Natural killer cell (primary cell): Measurements from ENCODE around the gene ARHGEF39. TPM values are rescaled to one million over a fixed set of nuclear protein-coding genes. Genes with fewer than 3 reads are reported as not detected.
A peak's percentile ranks its signal among the peaks of the same experiment; 100 is the strongest.

ENCODE experiments used
- ATAC-seq, 3 donors: fragments of 150-1000 bp in 2 of 3; fragments of 200-7000 bp in 1 of 3; cut with Tn5 transposase; 1 replicate in 1 of 3; 2 replicates in 2 of 3; pipeline ENCODE4 v1.10.0; 2021; ENCODE audit warnings: mild to moderate bottlenecking in 2 of 3, moderate library complexity in 2 of 3
- DNase-seq, 2 donors: peaks; one replicate each; pipeline versions ENCODE4 v3.0.0 to v3.0.0-alpha.2; 2013 to 2021; ENCODE audit warnings: mixed read lengths in 1 of 2
- H3K27ac ChIP-seq: one replicate; pipeline ENCODE4 v1.5.1; 2013; ENCODE audit warnings: mild to moderate bottlenecking, low read length
- H3K27me3 ChIP-seq: one replicate; pipeline ENCODE4 v1.6.1; 2013; ENCODE audit warnings: low read length; ENCODE audit not compliant: control insufficient read depth, insufficient read depth
- H3K36me3 ChIP-seq: one replicate; pipeline ENCODE4 v1.6.1; 2013; ENCODE audit warnings: low read length; ENCODE audit not compliant: control insufficient read depth, insufficient read depth
- H3K4me1 ChIP-seq: one replicate; pipeline ENCODE4 v1.6.1; 2013; ENCODE audit warnings: low read length; ENCODE audit not compliant: control insufficient read depth, insufficient read depth
- H3K4me3 ChIP-seq: one replicate; pipeline ENCODE4 v1.5.1; 2013; ENCODE audit warnings: low read length
- H3K9me3 ChIP-seq: one replicate; pipeline ENCODE4 v1.6.1; 2013; ENCODE audit warnings: low read length; ENCODE audit not compliant: control insufficient read depth, insufficient read depth
- H3K27ac Mint-ChIP-seq, 2 donors: one replicate each; pipeline ENCODE4 v1.8.0; 2022; ENCODE audit warnings: mild to moderate bottlenecking in 2 of 2, mixed read lengths in 2 of 2, moderate library complexity in 1 of 2
- H3K27me3 Mint-ChIP-seq, 2 donors: one replicate each; pipeline ENCODE4 v1.8.0; 2022; ENCODE audit warnings: low read depth in 2 of 2, mixed read lengths in 2 of 2
- H3K36me3 Mint-ChIP-seq: one replicate; pipeline ENCODE4 v1.8.0; 2022; ENCODE audit warnings: mixed read lengths
- H3K4me1 Mint-ChIP-seq, 2 donors: one replicate each; pipeline ENCODE4 v1.8.0; 2022; ENCODE audit warnings: mixed read lengths in 2 of 2
- H3K4me3 Mint-ChIP-seq: one replicate; pipeline ENCODE4 v1.8.0; 2022; ENCODE audit warnings: mild to moderate bottlenecking, moderate library complexity, mixed read lengths
- H3K9me3 Mint-ChIP-seq, 2 donors: one replicate each; pipeline ENCODE4 v1.8.0; 2022; ENCODE audit warnings: mixed read lengths in 2 of 2
- WGBS: methylation state at CpG from one replicate; pipeline ENCODE4 v1.1.7; 2013; ENCODE audit warnings: missing lambda C conversion rate; ENCODE audit not compliant: insufficient coverage; 5-methylcytosine and 5-hydroxymethylcytosine counted together
- intact Hi-C: fragments of 100-400 bp; cut with micrococcal nuclease; formaldehyde crosslinking; loops from one replicate; pipeline ENCODE4 v1.14.2; 2022
- total RNA-seq, 4 donors: library from RNA; stranded (reverse); fragments of 120-200 nt in 1 of 4; gene quantifications; one replicate each; pipeline versions ENCODE4 v1.2.3 to v1.2.4, GENCODE V29; 2013 to 2022
- TF ChIP-seq, protein P1 (sequence below): fragments of 200-600 bp; IDR thresholded peaks from one replicate; pipeline ENCODE4 v1.8.0; 2022; ENCODE audit warnings: antibody characterized with exemption

Gene ARHGEF39
- total RNA-seq, 3 donors from 2014 or later (not counting 1 experiment from before 2014, with no cell fraction given): 1.3 to 3.2 (median 1.5) TPM

DNA sequence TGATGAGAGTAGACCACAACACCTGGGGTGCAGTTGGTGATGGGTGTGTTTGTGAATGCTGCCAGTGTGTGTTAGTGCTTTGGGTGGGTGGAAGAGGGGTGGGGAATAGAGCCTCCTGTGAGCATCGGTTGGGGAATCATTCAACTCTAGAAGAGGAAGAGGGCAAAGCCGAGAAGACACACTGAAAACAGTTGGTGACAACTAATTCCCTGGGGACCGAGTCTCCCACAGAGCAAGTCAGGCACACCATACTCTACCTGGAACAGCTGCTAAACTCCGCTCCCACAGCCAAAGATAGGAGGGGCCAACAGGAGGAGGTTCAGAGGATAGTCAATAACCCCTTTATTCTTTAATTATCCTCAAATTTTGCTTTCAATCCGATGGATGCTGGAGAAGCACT lies 1.6 kb upstream of the ARHGEF39 start:
- Histone ChIP-seq H3K27me3 (no peaks in the 10 kb centered on the region), H3K9me3 (no peaks in the 10 kb centered on the region), H3K4me1 (peaks cover 39% of the 10 kb centered on the region), H3K36me3 (no peaks in the 10 kb centered on the region), H3K27ac (no peak overlapping the region), H3K4me3 (no peak overlapping the region)
- DNase-seq (no peak), ATAC-seq (no peak)
- no peak overlapping the region for H3K27ac Mint-ChIP-seq
- H3K36me3 Mint-ChIP-seq: no peaks in the 10 kb centered on the region
- H3K4me3 Mint-ChIP-seq: no peak overlapping the region
- H3K4me1 Mint-ChIP-seq: peaks cover 36 to 42% of the 10 kb centered on the region in 2 donors
- 76% methylated on average over 5 of the region's 5 CpGs for WGBS
- no peaks in the 10 kb centered on the region for H3K9me3 Mint-ChIP-seq
- TF ChIP-seq, protein P1, sequence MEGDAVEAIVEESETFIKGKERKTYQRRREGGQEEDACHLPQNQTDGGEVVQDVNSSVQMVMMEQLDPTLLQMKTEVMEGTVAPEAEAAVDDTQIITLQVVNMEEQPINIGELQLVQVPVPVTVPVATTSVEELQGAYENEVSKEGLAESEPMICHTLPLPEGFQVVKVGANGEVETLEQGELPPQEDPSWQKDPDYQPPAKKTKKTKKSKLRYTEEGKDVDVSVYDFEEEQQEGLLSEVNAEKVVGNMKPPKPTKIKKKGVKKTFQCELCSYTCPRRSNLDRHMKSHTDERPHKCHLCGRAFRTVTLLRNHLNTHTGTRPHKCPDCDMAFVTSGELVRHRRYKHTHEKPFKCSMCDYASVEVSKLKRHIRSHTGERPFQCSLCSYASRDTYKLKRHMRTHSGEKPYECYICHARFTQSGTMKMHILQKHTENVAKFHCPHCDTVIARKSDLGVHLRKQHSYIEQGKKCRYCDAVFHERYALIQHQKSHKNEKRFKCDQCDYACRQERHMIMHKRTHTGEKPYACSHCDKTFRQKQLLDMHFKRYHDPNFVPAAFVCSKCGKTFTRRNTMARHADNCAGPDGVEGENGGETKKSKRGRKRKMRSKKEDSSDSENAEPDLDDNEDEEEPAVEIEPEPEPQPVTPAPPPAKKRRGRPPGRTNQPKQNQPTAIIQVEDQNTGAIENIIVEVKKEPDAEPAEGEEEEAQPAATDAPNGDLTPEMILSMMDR: no peak
- intact Hi-C loops: no loop called here
- no peaks in the 10 kb centered on the region for H3K27me3 Mint-ChIP-seq

GRCh38 chr9:35666045-35666444 lies 1.1 kb upstream of the ARHGEF39 start:
- no peak for ATAC-seq
- Histone ChIP-seq H3K4me3 (no peak overlapping the region), H3K27me3 (no peaks in the 10 kb centered on the region), H3K4me1 (peaks cover 44% of the 10 kb centered on the region), H3K36me3 (peaks cover 2% of the 10 kb centered on the region), H3K9me3 (no peaks in the 10 kb centered on the region), H3K27ac (no peak overlapping the region)
- Mint-ChIP-seq H3K27me3 (no peaks in the 10 kb centered on the region), H3K9me3 (no peaks in the 10 kb centered on the region), H3K4me3 (peak overlapping the region; percentile 52), H3K27ac (no peak overlapping the region), H3K36me3 (no peaks in the 10 kb centered on the region), H3K4me1 (peaks cover 37 to 46% of the 10 kb centered on the region in 2 donors)
- TF ChIP-seq, protein P1: no peak
- DNase-seq: no peak
- 100% methylated on average over 1 of the region's 1 CpG for WGBS
- intact Hi-C loops: no loop called here

GRCh38 chr9:35665471-35665818 lies 450 bp upstream of the ARHGEF39 start:
- Histone ChIP-seq H3K36me3 (peaks cover 8% of the 10 kb centered on the region), H3K9me3 (no peaks in the 10 kb centered on the region), H3K27ac (peak overlapping the region; percentile 64), H3K27me3 (no peaks in the 10 kb centered on the region), H3K4me3 (peak overlapping the region; percentile 58), H3K4me1 (peaks cover 50% of the 10 kb centered on the region)
- 19% methylated on average over 3 of the region's 5 CpGs for WGBS
- Mint-ChIP-seq H3K36me3 (no peaks in the 10 kb centered on the region), H3K4me1 (peaks cover 40 to 52% of the 10 kb centered on the region in 2 donors), H3K27me3 (no peaks in the 10 kb centered on the region), H3K9me3 (no peaks in the 10 kb centered on the region), H3K27ac (peak overlapping the region; percentile 50 to 95), H3K4me3 (peak overlapping the region; percentile 91)
- DNase-seq (no peak), ATAC-seq (no peak)
- intact Hi-C loops: no loop called here
- TF ChIP-seq, protein P1: no peak

DNA sequence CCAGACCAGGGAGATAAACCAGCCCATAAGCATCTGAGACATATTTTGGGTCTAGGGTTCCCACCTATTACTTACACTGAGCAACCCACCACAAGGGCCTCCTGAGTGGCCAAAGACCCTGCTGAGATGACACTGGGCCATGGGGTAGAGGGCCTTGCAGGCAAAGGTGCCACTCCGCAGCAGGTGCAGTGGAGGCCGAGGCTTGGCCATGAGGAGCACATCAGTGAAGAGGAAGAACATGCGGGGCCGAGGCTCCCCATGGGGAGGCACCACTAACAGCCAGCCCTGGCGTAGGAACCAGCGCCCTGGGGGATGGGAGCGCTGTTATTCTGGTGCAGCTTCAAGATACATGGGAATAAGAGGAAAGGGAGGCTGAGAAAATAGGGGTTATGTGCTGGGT lies 2.6 kb downstream of the ARHGEF39 start:
- H3K27me3 Mint-ChIP-seq: peaks cover 3 to 8% of the 10 kb centered on the region in 2 donors
- peaks cover 6% of the 10 kb centered on the region for H3K36me3 Mint-ChIP-seq
- no peaks in the 10 kb centered on the region for H3K9me3 Mint-ChIP-seq
- Histone ChIP-seq H3K4me1 (peaks cover 74% of the 10 kb centered on the region), H3K36me3 (peaks cover 13% of the 10 kb centered on the region), H3K9me3 (no peaks in the 10 kb centered on the region), H3K27ac (peak overlapping the region; percentile 82), H3K4me3 (no peak overlapping the region), H3K27me3 (no peaks in the 10 kb centered on the region)
- TF ChIP-seq, protein P1: no peak
- peak overlapping the region; percentile 94 to 95 for H3K27ac Mint-ChIP-seq
- DNase-seq: no peak
- peak overlapping the region; percentile 83 for H3K4me3 Mint-ChIP-seq
- intact Hi-C loops: no loop called here
- 84% methylated on average over 7 of the region's 7 CpGs for WGBS
- peaks cover 62 to 80% of the 10 kb centered on the region in 2 donors for H3K4me1 Mint-ChIP-seq
- no peak for ATAC-seq
